Bronchial epithelial cell (primary cell): Measurements from ENCODE around the gene CHCHD5. TPM values are rescaled to one million over a fixed set of nuclear protein-coding genes. Genes with fewer than 3 reads are reported as not detected.

Experiments used
- DNase-seq: peaks from one replicate; pipeline ENCODE4 v3.0.0-alpha.2; 2010; ENCODE audit warnings: low read depth
- FAIRE-seq: peaks from 2 replicates; lab custom pipeline; 2011; peaks lifted over from hg19 to GRCh38; lab: Jason Lieb, UNC
- H3K27me3 ChIP-seq: 2 replicates; pipeline ENCODE4 v1.5.1; 2011; ENCODE audit warnings: low read length; ENCODE audit not compliant: control insufficient read depth, insufficient read depth
- H3K36me3 ChIP-seq: 2 replicates; pipeline ENCODE4 v1.5.1; 2011; ENCODE audit warnings: low read length; ENCODE audit not compliant: control insufficient read depth, insufficient read depth
- H3K4me3 ChIP-seq: 2 replicates; pipeline ENCODE4 v1.5.1; 2011; ENCODE audit warnings: mild to moderate bottlenecking, low read depth, low read length, control low read depth
- total RNA-seq: library from RNA; depleted of rRNA; stranded (reverse); fragments of >200 nt; gene quantifications from 2 replicates; pipeline ENCODE4 v1.2.1, GENCODE V29; 2014
- TF ChIP-seq, protein P1 (sequence below): IDR thresholded peaks from 2 replicates; pipeline ENCODE4 v1.5.1; 2011; ENCODE audit warnings: mild to moderate bottlenecking, moderate library complexity, low read length, control low read depth, inconsistent platforms; ENCODE audit not compliant: insufficient read depth, severe bottlenecking

The CHCHD5 gene
- total RNA-seq, 1 donor from 2014 or later = 10.3 TPM

GRCh38 chr2:112584891-112585250 is 462 bp downstream of the CHCHD5 start:
- Histone ChIP-seq H3K4me3 (peak overlapping the region; percentile 67), H3K36me3 (peaks cover 3% of the 10 kb centered on the region), H3K27me3 (no peaks in the 10 kb centered on the region)
- FAIRE-seq = no peak
- no peak for DNase-seq
- TF ChIP-seq, protein P1, sequence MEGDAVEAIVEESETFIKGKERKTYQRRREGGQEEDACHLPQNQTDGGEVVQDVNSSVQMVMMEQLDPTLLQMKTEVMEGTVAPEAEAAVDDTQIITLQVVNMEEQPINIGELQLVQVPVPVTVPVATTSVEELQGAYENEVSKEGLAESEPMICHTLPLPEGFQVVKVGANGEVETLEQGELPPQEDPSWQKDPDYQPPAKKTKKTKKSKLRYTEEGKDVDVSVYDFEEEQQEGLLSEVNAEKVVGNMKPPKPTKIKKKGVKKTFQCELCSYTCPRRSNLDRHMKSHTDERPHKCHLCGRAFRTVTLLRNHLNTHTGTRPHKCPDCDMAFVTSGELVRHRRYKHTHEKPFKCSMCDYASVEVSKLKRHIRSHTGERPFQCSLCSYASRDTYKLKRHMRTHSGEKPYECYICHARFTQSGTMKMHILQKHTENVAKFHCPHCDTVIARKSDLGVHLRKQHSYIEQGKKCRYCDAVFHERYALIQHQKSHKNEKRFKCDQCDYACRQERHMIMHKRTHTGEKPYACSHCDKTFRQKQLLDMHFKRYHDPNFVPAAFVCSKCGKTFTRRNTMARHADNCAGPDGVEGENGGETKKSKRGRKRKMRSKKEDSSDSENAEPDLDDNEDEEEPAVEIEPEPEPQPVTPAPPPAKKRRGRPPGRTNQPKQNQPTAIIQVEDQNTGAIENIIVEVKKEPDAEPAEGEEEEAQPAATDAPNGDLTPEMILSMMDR = no peak

DNA sequence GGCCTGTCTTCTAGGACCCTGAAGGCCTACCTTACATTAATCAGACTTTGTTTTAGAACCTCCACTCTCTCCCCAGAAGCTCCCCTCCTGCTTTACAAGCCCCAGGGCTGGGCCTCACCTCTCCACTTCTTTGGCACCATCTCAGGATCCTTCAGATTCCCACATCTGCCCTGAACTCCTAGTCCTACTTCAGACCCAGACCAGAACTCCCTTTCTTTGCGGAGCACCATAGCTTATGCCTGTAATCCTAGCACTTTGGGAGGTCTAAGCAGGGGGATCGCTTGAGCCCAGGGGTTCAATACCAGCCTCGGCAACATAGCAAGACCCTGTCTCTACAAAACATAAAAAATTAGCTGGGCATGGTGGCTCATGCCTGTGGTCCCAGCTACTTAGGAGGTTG is 991 bp downstream of the CHCHD5 start:
- TF ChIP-seq, protein P1 = no peak
- H3K27me3 ChIP-seq = no peaks in the 10 kb centered on the region
- no peak for DNase-seq
- peaks cover 3% of the 10 kb centered on the region for H3K36me3 ChIP-seq
- no peak overlapping the region for H3K4me3 ChIP-seq
- FAIRE-seq = no peak

DNA sequence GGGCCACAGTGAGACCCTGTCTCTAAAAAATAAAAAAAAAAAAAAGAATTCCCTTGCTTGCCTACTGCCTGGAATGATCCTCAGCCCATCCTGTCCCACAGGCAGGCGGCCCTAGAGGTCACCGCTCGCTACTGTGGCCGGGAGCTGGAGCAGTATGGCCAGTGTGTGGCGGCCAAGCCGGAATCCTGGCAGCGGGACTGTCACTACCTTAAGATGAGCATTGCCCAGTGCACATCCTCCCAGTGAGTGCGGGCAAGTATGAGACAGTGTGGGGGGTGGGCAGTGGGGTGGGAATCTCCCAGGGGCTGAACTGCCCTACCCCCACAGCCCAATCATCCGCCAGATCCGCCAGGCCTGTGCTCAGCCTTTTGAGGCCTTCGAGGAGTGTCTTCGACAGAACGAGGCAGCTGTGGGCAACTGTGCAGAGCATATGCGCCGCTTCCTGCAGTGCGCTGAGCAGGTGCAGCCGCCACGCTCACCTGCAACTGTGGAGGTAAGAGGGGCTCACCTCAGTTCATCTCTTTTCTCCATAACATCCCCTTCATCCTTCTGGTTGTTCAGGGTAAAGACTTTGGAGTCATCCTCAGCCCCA is 1.6 kb downstream of the CHCHD5 start:
- Histone ChIP-seq H3K36me3 (peaks cover 3% of the 10 kb centered on the region), H3K27me3 (no peaks in the 10 kb centered on the region), H3K4me3 (no peak overlapping the region)
- FAIRE-seq = no peak
- TF ChIP-seq, protein P1 = no peak
- DNase-seq = no peak

- peaks cover 3% of the 10 kb centered on the region for H3K36me3 ChIP-seq
- no peaks in the 10 kb centered on the region for H3K27me3 ChIP-seq
- DNase-seq (no peak), FAIRE-seq (no peak)
- no peak overlapping the region for H3K4me3 ChIP-seq
- TF ChIP-seq, protein P1 = no peak
Observed at GRCh38 chr2:112588611-112589045, 4.2 kb downstream of the CHCHD5 start.

DNA sequence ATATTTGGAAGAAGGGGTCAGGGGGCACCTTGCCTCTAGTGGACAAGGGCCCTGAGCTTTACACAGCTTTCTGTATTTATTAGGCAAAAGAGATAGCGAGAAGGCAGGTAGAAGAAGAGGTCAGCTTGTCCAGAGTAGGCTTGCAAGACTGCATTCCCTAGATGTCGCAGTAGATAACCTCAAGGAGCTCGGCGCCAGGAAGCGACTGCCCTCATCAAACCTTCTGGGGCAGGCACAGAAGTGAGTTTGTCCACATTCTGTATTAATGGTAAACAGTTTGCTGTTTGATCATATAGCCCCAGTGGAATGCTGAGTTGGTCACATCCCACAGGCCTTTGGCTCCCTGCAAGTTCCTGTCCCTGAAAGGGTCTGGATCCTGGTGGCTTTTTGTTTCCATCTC is 7.0 kb downstream of the CHCHD5 start:
- FAIRE-seq (no peak), DNase-seq (no peak)
- no peaks in the 10 kb centered on the region for H3K27me3 ChIP-seq
- H3K4me3 ChIP-seq = no peak overlapping the region
- H3K36me3 ChIP-seq = peaks cover 1% of the 10 kb centered on the region
- TF ChIP-seq, protein P1 = no peak

GRCh38 chr2:112593736-112594135 is 9.3 kb downstream of the CHCHD5 start:
- H3K4me3 ChIP-seq = no peak overlapping the region
- TF ChIP-seq, protein P1 = no peak
- no peaks in the 10 kb centered on the region for H3K36me3 ChIP-seq
- no peaks in the 10 kb centered on the region for H3K27me3 ChIP-seq
- no peak for FAIRE-seq
- DNase-seq = no peak
